H1 (cell line): ENCODE results near the gene PET100. TPM values are rescaled to one million over a fixed set of nuclear protein-coding genes. Genes with fewer than 3 reads are reported as not detected.

ENCODE experiments used
- CTCF ChIA-PET: fragments of 300-600 bp; sonication (Branson Sonifier 250); formaldehyde crosslinking; loops from one replicate; lab custom pipeline; 2021; ENCODE audit not compliant: partially characterized antibody; lab: Charles Lee
- POLR2A ChIA-PET: fragments of 300-600 bp; sonication (Branson Sonifier 250); formaldehyde crosslinking; loops from one replicate; lab custom pipeline; 2021; ENCODE audit warnings: inconsistent platforms; ENCODE audit not compliant: partially characterized antibody; lab: Charles Lee
- DNase-seq, 2 experiments: peaks; one replicate each; pipeline versions ENCODE4 v3.0.0 to v3.0.0-alpha.2; 2010 to 2022; ENCODE audit warnings: low spot score in 2 of 2, low read depth in 1 of 2, mixed read lengths in 1 of 2
- FAIRE-seq: peaks from 2 replicates; lab custom pipeline; 2011; peaks lifted over from hg19 to GRCh38; lab: Jason Lieb, UNC
- H2AFZ ChIP-seq: 2 replicates; pipeline ENCODE4 v1.8.1; 2012; ENCODE audit warnings: low read length, inconsistent platforms
- H2AK5ac ChIP-seq: 2 replicates; pipeline ENCODE4 v1.6.1; 2013; ENCODE audit warnings: low read depth, low read length
- H2BK120ac ChIP-seq: replicated peaks from 2 replicates; pipeline ENCODE3; 2013; ENCODE audit warnings: low read depth, low read length, inconsistent platforms
- H2BK12ac ChIP-seq: 2 replicates; pipeline ENCODE4 v1.6.1; 2013; ENCODE audit warnings: low read depth, low read length
- H2BK15ac ChIP-seq: 2 replicates; pipeline ENCODE4 v1.6.1; 2013; ENCODE audit warnings: low read length
- H2BK20ac ChIP-seq: 2 replicates; pipeline ENCODE4 v1.6.1; 2013; ENCODE audit warnings: low read length
- H2BK5ac ChIP-seq: 2 replicates; pipeline ENCODE4 v1.6.1; 2013; ENCODE audit warnings: low read depth, low read length
- H3K14ac ChIP-seq: 2 replicates; pipeline ENCODE4 v1.6.1; 2013; ENCODE audit warnings: inconsistent platforms; ENCODE audit not compliant: insufficient read length
- H3K18ac ChIP-seq: 2 replicates; pipeline ENCODE4 v1.6.1; 2013; ENCODE audit warnings: low read length; ENCODE audit errors: extremely low read depth
- H3K23ac ChIP-seq: 2 replicates; pipeline ENCODE4 v1.6.1; 2013; ENCODE audit warnings: inconsistent platforms; ENCODE audit not compliant: insufficient read length
- H3K23me2 ChIP-seq: 2 replicates; pipeline ENCODE4 v1.6.1; 2013; ENCODE audit warnings: low read depth, low read length
- H3K27ac ChIP-seq: 2 replicates; pipeline ENCODE4 v1.6.1; 2011; ENCODE audit warnings: low read depth, low read length, inconsistent platforms
- H3K27me3 ChIP-seq, 4 experiments: replicated peaks in 1 of 4; 1 replicate in 1 of 4; 2 replicates in 3 of 4; pipeline versions ENCODE4 v1.6.1 to v1.8.1; 2011 to 2013; ENCODE audit warnings: low read length in 3 of 4, mild to moderate bottlenecking in 3 of 4, inconsistent platforms in 2 of 4, mixed read lengths in 2 of 4, moderate library complexity in 1 of 4; ENCODE audit not compliant: control insufficient read depth in 3 of 4, insufficient read depth in 3 of 4; ENCODE audit errors: extremely low read depth in 1 of 4
- H3K36me3 ChIP-seq, 4 experiments: 2 replicates each; pipeline versions ENCODE4 v1.6.1 to v1.8.1; 2011 to 2013; ENCODE audit warnings: mild to moderate bottlenecking in 4 of 4, low read length in 3 of 4, moderate library complexity in 2 of 4, control low read depth in 1 of 4, inconsistent platforms in 1 of 4; ENCODE audit not compliant: insufficient read depth in 4 of 4, control insufficient read depth in 2 of 4
- H3K4ac ChIP-seq: replicated peaks from 2 replicates; pipeline ENCODE3; 2013; ENCODE audit warnings: low read length, low read depth, mixed read lengths, inconsistent platforms; ENCODE audit not compliant: insufficient read length
- H3K4me1 ChIP-seq, 4 experiments: replicated peaks in 1 of 4; 1 replicate in 1 of 4; 2 replicates in 3 of 4; pipeline versions ENCODE4 v1.6.1 to v1.8.1; 2011 to 2013; ENCODE audit warnings: low read length in 3 of 4, inconsistent platforms in 2 of 4, mixed read lengths in 1 of 4; ENCODE audit not compliant: insufficient read depth in 4 of 4, control insufficient read depth in 3 of 4
- H3K4me2 ChIP-seq, 2 experiments: 2 replicates each; pipeline versions ENCODE4 v1.6.1 to v1.8.1; 2011 to 2013; ENCODE audit warnings: low read depth in 2 of 2, low read length in 2 of 2, control low read depth in 1 of 2, inconsistent platforms in 1 of 2, mild to moderate bottlenecking in 1 of 2; ENCODE audit not compliant: insufficient read depth in 1 of 2
- H3K4me3 ChIP-seq, 4 experiments: fragments of 200-600, 300-600 bp in 1 of 4; sonication (generic), shearing (Covaris generic), sonication (Bioruptor Twin) in 1 of 4; 2 replicates each; pipeline versions ENCODE4 v1.5.1 to v1.8.1; 2011 to 2016; ENCODE audit warnings: low read length in 4 of 4, low read depth in 3 of 4, control low read depth in 2 of 4, inconsistent platforms in 2 of 4, mild to moderate bottlenecking in 2 of 4, mixed read lengths in 1 of 4, moderate library complexity in 1 of 4; ENCODE audit not compliant: insufficient read depth in 2 of 4; ENCODE audit errors: extremely low read depth in 1 of 4
- H3K56ac ChIP-seq: replicated peaks from 2 replicates; pipeline ENCODE3; 2013; ENCODE audit warnings: low read depth, mild to moderate bottlenecking, mixed read lengths, low read length, inconsistent platforms; ENCODE audit not compliant: insufficient read length
- H3K79me1 ChIP-seq: 2 replicates; pipeline ENCODE4 v1.6.1; 2013; ENCODE audit warnings: low read depth, low read length, control low read depth
- H3K79me2 ChIP-seq, 2 experiments: 2 replicates each; pipeline versions ENCODE4 v1.6.1 to v1.8.1; 2012 to 2013; ENCODE audit warnings: low read length in 2 of 2, mild to moderate bottlenecking in 2 of 2, inconsistent platforms in 1 of 2; ENCODE audit not compliant: insufficient read depth in 2 of 2, control insufficient read depth in 1 of 2
- H3K9ac ChIP-seq, 4 experiments: replicated peaks in 1 of 4; 1 replicate in 1 of 4; 2 replicates in 3 of 4; pipeline versions ENCODE4 v1.6.1 to v1.8.1; 2011 to 2013; ENCODE audit warnings: low read depth in 3 of 4, low read length in 3 of 4, control low read depth in 2 of 4, mild to moderate bottlenecking in 2 of 4, moderate library complexity in 2 of 4, inconsistent platforms in 1 of 4; ENCODE audit errors: extremely low read depth in 1 of 4
- H3K9me3 ChIP-seq, 2 experiments: 2 replicates each; pipeline versions ENCODE4 v1.6.1 to v1.8.1; 2012 to 2013; ENCODE audit warnings: mild to moderate bottlenecking in 2 of 2, moderate library complexity in 2 of 2, control low read depth in 1 of 2, inconsistent platforms in 1 of 2, low read depth in 1 of 2, low read length in 1 of 2, mixed read lengths in 1 of 2; ENCODE audit not compliant: insufficient read depth in 2 of 2
- H4K20me1 ChIP-seq, 2 experiments: replicated peaks in 1 of 2; 2 replicates each; pipeline versions ENCODE3 to v1.8.1; 2011 to 2013; ENCODE audit warnings: inconsistent platforms in 2 of 2, low read length in 2 of 2, mild to moderate bottlenecking in 1 of 2; ENCODE audit not compliant: insufficient read depth in 2 of 2, control insufficient read depth in 1 of 2
- H4K5ac ChIP-seq: 2 replicates; pipeline ENCODE4 v1.6.1; 2013; ENCODE audit warnings: low read length, low read depth, mixed read lengths, inconsistent platforms; ENCODE audit not compliant: insufficient read length
- H4K8ac ChIP-seq: 2 replicates; pipeline ENCODE4 v1.8.0; 2013; ENCODE audit warnings: mild to moderate bottlenecking, moderate library complexity, low read length, inconsistent platforms; ENCODE audit not compliant: insufficient read depth; ENCODE audit errors: extremely low read depth
- H4K91ac ChIP-seq: replicated peaks from 2 replicates; pipeline ENCODE3; 2013; ENCODE audit warnings: low read length, mixed read lengths, inconsistent platforms; ENCODE audit not compliant: insufficient read length
- CBX5 ChIP-seq: fragments of 300-800, 300-1000 bp; sonication (generic); IDR thresholded peaks from 2 replicates; pipeline ENCODE4 v1.7.1; 2016; ENCODE audit warnings: antibody characterized with exemption, low read length, low read depth
- CBX8 ChIP-seq: fragments of 300-800, 300-1000 bp; sonication (generic); IDR thresholded peaks from 2 replicates; pipeline ENCODE4 v1.7.1; 2016; ENCODE audit warnings: low read depth, low read length, borderline replicate concordance
- CREB1 ChIP-seq: IDR thresholded peaks from 2 replicates; pipeline ENCODE4 v1.6.1; 2012; ENCODE audit warnings: inconsistent platforms
- EGR1 ChIP-seq: IDR thresholded peaks from 2 replicates; pipeline ENCODE4 v1.6.1; 2011; ENCODE audit warnings: low read depth, low read length, borderline replicate concordance
- FOSL1 ChIP-seq: IDR thresholded peaks from 2 replicates; pipeline ENCODE4 v1.6.1; 2011; ENCODE audit warnings: mild to moderate bottlenecking, low read depth, low read length, moderate library complexity; ENCODE audit not compliant: insufficient read depth
- HDAC2 ChIP-seq, 2 experiments: fragments of 300-600 bp in 1 of 2; sonication (generic) in 1 of 2; IDR thresholded peaks; 2 replicates each; pipeline ENCODE4 v1.6.1; 2011 to 2012; ENCODE audit warnings: low read depth in 2 of 2, low read length in 2 of 2, mild to moderate bottlenecking in 2 of 2, moderate library complexity in 2 of 2, borderline replicate concordance in 1 of 2, inconsistent platforms in 1 of 2
- JUN ChIP-seq: IDR thresholded peaks from 2 replicates; pipeline ENCODE4 v1.6.1; 2011; ENCODE audit warnings: low read depth, mild to moderate bottlenecking, improper control_type of control experiment, low read length
- KDM1A ChIP-seq: fragments of 200-600, 300-600 bp; sonication (generic); IDR thresholded peaks from 2 replicates; pipeline ENCODE4 v1.7.1; 2016; ENCODE audit warnings: mild to moderate bottlenecking, low read length, borderline replicate concordance
- PHF8 ChIP-seq: fragments of 200-600 bp; sonication (generic); conservative IDR thresholded peaks from 2 replicates; pipeline ENCODE4 v1.7.1; 2012; ENCODE audit warnings: low read depth, mild to moderate bottlenecking, inconsistent platforms, low read length, moderate library complexity
- RBBP5 ChIP-seq: IDR thresholded peaks from 2 replicates; pipeline ENCODE4 v1.7.1; 2012; ENCODE audit warnings: low read depth, mild to moderate bottlenecking, inconsistent platforms, low read length, moderate library complexity, borderline replicate concordance
- RXRA ChIP-seq: IDR thresholded peaks from 2 replicates; pipeline ENCODE4 v1.6.1; 2011; ENCODE audit warnings: low read depth, mild to moderate bottlenecking, low read length, moderate library complexity; ENCODE audit not compliant: insufficient read depth
- SP4 ChIP-seq: IDR thresholded peaks from 2 replicates; pipeline ENCODE4 v1.6.1; 2012; ENCODE audit warnings: low read length, inconsistent platforms
- SRF ChIP-seq: IDR thresholded peaks from 2 replicates; pipeline ENCODE4 v1.6.1; 2011; ENCODE audit warnings: mild to moderate bottlenecking, low read depth, low read length, moderate library complexity
- ZNF274 ChIP-seq: IDR thresholded peaks from 2 replicates; pipeline ENCODE4 v1.7.0; 2012; ENCODE audit warnings: low read length, borderline replicate concordance; ENCODE audit errors: extremely low read depth
- WGBS, 2 experiments: shearing (Covaris generic) in 1 of 2; methylation state at CpG; one replicate each; pipeline versions ENCODE4 v1.1.6 to v1.1.7; 2013 to 2015; ENCODE audit warnings: low lambda C conversion rate in 2 of 2, mixed read lengths in 2 of 2, inconsistent platforms in 1 of 2, low coverage in 1 of 2, missing lambda C conversion rate in 1 of 2; ENCODE audit not compliant: insufficient replicate concordance in 2 of 2, insufficient coverage in 1 of 2, insufficient read length in 1 of 2; ENCODE audit errors: extremely low coverage in 1 of 2, missing lambda C conversion rate in 1 of 2; 5-methylcytosine and 5-hydroxymethylcytosine counted together
- polyA plus RNA-seq, 7 experiments: library from polyadenylated mRNA; depleted of rRNA in 3 of 7; stranded (reverse) in 5 of 7; unstranded in 2 of 7; fragments of >200 nt in 5 of 7; fragments of 200-250 nt in 2 of 7; gene quantifications; 1 replicate in 5 of 7; 2 replicates in 1 of 7; 4 replicates in 1 of 7; pipeline versions ENCODE4 v1.2.1 to v1.2.3, GENCODE V29; 2011 to 2013; ENCODE audit warnings: missing spikeins in 2 of 7, mixed read lengths in 2 of 7
- total RNA-seq: library from RNA; stranded (reverse); fragmentation: NEBNext Ultra II Directional; extraction: Animal tissue kit (Norgen Biotek cat#: 25700); gene quantifications from 2 replicates; pipeline ENCODE4 v1.2.1, GENCODE V29; 2021

Gene PET100
- total and polyA plus RNA-seq, 2 of the 8 experiments (the other 6 are each of a cell fraction or from before 2014, with no cell fraction given): 80.8 to 105 TPM

DNA sequence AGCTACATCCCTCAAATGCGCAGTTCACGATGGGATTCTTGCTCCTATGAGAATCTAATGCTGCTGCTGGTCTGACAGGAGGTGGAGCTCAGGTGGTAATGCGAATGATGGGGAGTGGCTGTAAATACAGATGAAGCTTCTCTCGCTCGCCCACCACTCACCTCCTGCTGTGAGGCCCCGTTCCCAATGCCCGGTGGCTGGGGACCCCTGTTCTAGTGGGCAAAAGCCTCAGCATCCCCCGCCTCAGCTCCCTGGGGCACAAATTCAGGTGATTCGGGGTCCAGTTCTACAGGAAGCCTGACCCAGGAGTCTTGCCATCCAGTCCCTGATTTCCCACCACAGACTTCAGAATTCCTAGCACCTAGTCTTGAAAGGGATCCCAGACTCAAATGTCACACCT, 42.9 kb downstream of the PET100 start:
- H3K79me1 ChIP-seq: no peaks in the 10 kb centered on the region
- no peak overlapping the region for H3K4ac ChIP-seq
- no peaks in the 10 kb centered on the region for H3K79me2 ChIP-seq
- peaks cover 2% of the 10 kb centered on the region; the same call in 1 of the 2 replicates for H3K23me2 ChIP-seq
- no peak overlapping the region for H2BK5ac ChIP-seq
- H3K14ac ChIP-seq: no peak overlapping the region
- H3K56ac ChIP-seq: no peak overlapping the region
- no peak overlapping the region for H2BK15ac ChIP-seq
- no peak for DNase-seq
- no peak overlapping the region for H2BK20ac ChIP-seq
- peaks cover 0 to 3% (median 1%) of the 10 kb centered on the region in 4 experiments; a peak in 1 of 7 replicates for H3K4me1 ChIP-seq
- WGBS, 2 experiments: 79% methylated on average over 9 of the region's 9 CpGs; no CpG with 5 or more reads in 1 of the 2 experiments
- no peak overlapping the region for H2AFZ ChIP-seq
- no peak overlapping the region for H3K27ac ChIP-seq
- H4K8ac ChIP-seq: no peak overlapping the region
- H3K27me3 ChIP-seq: peaks cover 0 to 23% (median 15%) of the 10 kb centered on the region in 4 experiments; a peak in 4 of 7 replicates
- no peak overlapping the region for H3K4me3 ChIP-seq
- FAIRE-seq: no peak
- H4K91ac ChIP-seq: no peak overlapping the region
- no peak overlapping the region for H2AK5ac ChIP-seq
- H3K18ac ChIP-seq: no peak overlapping the region
- H4K20me1 ChIP-seq: no peaks in the 10 kb centered on the region
- H3K4me2 ChIP-seq: no peak overlapping the region
- POLR2A ChIA-PET: no interaction called here
- H2BK12ac ChIP-seq: no peak overlapping the region
- CTCF ChIA-PET: interaction anchor here (0.8 to 4.7 kb wide), 3 partner anchors 8 to 103 kb away, joined by 3 to 32 read pairs (median 3); partner anchors contain the start of gene TRAPPC5
- no peak overlapping the region for H2BK120ac ChIP-seq
- H3K9ac ChIP-seq: no peak overlapping the region
- H4K5ac ChIP-seq: no peak overlapping the region
- no peak overlapping the region for H3K23ac ChIP-seq
- no peaks in the 10 kb centered on the region for H3K36me3 ChIP-seq
- no peaks in the 10 kb centered on the region for H3K9me3 ChIP-seq
- TF ChIP-seq HDAC2 (IDR thresholded peaks at IDR 0.05; ENCODE audit: borderline replicate concordance in 1 of 2, low read depth in 2 of 2, low read length in 2 of 2) (no peak), CBX8 (no peak), CBX5 (no peak), EGR1 (no peak), RBBP5 (no peak), SP4 (no peak), CREB1 (no peak), PHF8 (no peak), SRF (no peak), KDM1A (no peak), JUN (no peak), ZNF274 (no peak), FOSL1 (no peak), RXRA (no peak)
